ENCODE measurements around the gene PLPP4.
"Not testable (repeated sequence)": the region's sequence is repeated elsewhere in the genome, so short reads cannot be mapped to it uniquely, and the experiment has no call there.

Gene PLPP4

DNA sequence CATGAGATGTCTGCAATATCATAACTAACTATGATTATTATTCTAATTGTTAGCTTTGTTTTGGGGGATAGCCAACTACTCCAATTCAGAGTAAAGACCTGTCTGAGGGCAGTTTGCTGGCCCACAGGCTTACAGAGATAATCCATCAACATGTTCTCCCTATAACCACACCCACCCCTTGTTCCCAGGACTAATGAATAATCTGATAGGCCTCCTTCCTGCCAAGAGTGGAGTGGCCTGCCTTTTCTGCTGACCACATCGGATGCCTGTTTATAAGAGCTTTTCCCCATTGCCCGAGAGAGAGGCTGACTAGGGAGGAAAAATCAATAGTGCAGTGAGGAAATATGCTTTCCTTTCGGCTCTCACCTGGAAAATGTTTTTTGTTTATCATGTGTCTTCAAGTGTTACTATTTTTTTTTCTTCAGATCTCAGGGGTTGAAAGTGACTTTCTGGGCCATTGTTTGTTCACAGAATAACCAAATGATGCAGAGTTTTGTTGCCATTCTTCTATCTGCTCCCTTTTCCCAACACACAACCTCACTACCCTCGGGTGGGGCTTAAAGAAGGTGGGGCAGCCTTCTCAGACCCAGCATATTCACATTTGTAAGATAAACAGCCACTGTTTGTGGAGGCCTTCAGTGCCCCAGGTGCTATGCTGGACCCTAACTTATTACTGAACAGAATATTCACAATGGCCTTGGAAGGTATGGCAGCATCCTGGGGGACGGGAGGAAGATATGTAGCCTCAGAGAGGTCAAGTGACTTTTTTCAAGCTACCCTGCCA is 38.4 kb downstream of the PLPP4 start:
- no peak for DNase-seq (ENCODE audit: extremely low read depth, low read depth)
- TF ChIP-seq, protein P1, sequence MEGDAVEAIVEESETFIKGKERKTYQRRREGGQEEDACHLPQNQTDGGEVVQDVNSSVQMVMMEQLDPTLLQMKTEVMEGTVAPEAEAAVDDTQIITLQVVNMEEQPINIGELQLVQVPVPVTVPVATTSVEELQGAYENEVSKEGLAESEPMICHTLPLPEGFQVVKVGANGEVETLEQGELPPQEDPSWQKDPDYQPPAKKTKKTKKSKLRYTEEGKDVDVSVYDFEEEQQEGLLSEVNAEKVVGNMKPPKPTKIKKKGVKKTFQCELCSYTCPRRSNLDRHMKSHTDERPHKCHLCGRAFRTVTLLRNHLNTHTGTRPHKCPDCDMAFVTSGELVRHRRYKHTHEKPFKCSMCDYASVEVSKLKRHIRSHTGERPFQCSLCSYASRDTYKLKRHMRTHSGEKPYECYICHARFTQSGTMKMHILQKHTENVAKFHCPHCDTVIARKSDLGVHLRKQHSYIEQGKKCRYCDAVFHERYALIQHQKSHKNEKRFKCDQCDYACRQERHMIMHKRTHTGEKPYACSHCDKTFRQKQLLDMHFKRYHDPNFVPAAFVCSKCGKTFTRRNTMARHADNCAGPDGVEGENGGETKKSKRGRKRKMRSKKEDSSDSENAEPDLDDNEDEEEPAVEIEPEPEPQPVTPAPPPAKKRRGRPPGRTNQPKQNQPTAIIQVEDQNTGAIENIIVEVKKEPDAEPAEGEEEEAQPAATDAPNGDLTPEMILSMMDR (IDR thresholded peaks at IDR 0.05; ENCODE audit: low read depth, low read length), result no peak

DNA sequence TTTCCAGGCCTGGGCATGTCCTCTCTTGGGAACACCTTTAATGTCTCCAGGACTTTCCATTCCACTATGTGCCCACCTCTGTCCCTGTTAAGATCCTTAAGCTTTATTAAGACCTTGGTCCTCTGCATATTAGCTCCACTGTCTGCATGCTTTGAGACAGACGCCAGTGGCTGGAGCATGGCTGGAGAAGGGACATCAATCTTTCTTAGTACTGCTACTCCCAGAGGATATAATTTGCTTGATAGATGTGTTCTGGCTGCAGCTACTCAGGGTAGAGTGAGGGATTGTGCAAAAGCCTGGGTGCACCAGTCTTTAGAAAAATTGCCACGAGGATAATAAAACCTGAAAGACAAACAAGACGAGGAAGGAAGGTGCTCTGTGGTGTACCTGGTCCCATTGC is 42.9 kb downstream of the PLPP4 start:
- DNase-seq (ENCODE audit: extremely low read depth, low read depth), result no peak
- TF ChIP-seq, protein P1 (IDR thresholded peaks at IDR 0.05; ENCODE audit: low read depth, low read length), result no peak

DNA sequence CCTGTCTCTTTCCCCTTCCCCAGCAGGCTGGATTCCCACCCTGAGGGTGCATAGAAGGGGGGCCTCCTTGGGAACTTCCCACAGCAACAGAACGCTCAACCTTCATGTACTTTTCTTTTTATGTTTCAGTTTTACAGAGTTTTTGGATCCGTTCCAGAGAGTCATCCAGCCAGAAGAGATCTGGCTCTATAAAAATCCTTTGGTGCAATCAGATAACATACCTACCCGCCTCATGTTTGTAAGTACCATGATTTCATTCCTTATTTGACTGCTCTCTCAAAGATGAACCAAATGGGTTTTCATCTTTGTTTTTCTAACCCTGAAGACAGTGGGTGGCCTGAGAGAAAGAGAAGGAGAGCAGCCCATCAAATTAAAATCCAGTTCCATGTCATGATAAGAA is 46.7 kb downstream of the PLPP4 start:
- DNase-seq (ENCODE audit: extremely low read depth, low read depth), result no peak
- TF ChIP-seq, protein P1 (IDR thresholded peaks at IDR 0.05; ENCODE audit: low read depth, low read length), result no peak

DNA sequence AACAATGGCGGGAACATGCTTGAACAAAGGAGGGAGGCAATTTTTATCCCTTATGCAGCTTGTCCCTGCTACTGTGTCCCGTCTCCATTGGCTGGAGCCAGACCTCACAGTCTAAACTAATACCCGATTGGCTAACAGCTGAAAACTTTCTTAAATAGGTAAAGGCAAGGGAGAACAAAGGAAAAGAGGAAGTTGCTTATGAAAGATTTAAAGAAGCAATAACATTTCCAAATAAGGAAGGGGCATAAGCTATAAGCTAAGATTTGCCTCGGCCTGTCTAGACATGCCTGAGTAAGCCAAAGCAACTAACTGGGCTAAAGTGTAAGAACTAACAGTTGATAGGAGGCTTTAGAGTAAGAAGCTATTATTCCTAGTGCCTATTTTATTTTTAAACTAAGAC is 47.2 kb downstream of the PLPP4 start:
- not testable (repeated sequence) for DNase-seq (ENCODE audit: extremely low read depth, low read depth)

DNA sequence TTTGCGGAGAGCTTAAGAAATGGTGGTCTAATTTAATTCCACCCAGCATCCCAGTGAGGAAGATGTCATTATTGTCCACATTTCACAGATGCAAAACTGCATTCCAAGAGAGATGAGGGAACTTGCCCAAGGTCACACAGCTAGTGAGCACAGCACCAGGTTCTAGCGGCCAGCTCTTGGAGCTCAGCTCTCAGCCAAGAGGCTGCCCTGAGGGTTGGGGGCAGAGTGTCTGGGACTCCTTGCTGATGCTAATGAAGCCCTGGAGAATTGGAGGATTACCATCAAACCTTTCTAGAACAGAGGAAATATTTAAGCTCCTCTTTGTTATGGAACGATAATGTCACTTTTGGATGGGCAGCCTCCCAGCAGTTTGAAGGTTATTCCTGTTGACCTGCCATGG is 48.0 kb downstream of the PLPP4 start:
- no peak for DNase-seq (ENCODE audit: extremely low read depth, low read depth)
- TF ChIP-seq, protein P1 (IDR thresholded peaks at IDR 0.05; ENCODE audit: low read depth, low read length), result no peak

DNA sequence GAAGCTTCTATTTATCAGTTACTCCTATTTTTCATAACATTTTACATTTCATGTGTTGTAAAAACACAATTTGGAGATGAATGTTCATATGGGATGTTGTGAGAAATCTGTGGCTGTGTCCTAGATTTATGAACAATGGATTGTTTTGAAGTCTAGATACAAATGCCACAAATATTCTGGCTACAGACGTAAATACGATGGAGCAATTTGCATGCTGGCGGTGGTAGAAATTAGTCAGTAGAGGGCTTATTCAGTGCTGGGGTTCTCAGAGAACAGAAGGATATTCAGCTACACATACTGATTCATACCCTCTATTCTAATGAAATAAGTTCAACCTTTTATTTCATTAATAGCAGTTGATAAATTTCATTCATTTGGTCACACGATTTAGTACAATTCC is 48.8 kb downstream of the PLPP4 start:
- TF ChIP-seq, protein P1 (IDR thresholded peaks at IDR 0.05; ENCODE audit: low read depth, low read length), result no peak
- DNase-seq (ENCODE audit: extremely low read depth, low read depth), result no peak

DNA sequence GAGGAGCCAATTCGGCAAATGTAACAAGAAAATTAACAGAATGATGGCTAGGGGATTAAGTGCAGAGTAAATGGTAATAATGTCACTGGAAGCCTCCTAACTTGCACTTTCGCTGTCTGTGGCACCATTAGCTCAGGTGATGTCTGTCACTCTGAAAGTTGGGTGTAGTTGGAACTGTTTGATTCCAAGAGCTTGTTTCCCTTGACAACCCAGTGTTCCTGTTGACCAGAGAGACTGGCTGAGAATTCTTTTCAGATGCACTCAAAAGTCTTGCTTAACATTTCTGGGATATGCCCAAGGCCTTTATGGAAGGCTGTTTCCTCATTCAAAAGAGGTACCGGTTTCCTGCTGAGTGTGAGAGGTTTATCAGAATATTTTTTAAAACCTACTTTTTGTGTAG is 49.6 kb downstream of the PLPP4 start:
- DNase-seq (ENCODE audit: extremely low read depth, low read depth), result no peak
- TF ChIP-seq, protein P1 (IDR thresholded peaks at IDR 0.05; ENCODE audit: low read depth, low read length), result no peak

DNA sequence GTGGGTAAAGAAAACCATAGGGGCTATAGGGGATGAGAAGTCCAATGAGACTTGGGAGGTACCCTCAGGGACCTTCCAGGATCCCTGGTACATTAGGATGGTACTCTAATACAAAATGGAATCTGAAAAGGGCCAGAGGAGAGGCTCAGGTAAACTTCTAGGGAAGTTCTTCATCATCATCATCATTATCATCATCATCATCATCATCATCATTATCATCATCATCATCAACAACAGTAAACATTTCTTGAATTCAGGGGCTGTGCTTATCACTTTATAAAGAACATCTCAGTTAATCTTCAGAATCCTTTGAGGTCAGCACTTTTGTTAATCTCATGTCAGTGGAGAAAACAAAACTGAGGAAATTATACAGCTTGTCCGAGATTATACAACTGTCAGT is 50.1 kb downstream of the PLPP4 start:
- DNase-seq (ENCODE audit: extremely low read depth, low read depth), result no peak
- TF ChIP-seq, protein P1 (IDR thresholded peaks at IDR 0.05; ENCODE audit: low read depth, low read length), result no peak

Measured in AG09319 (cell line).